SU-DHL-6 (cell line): ENCODE measurements around the gene PHACTR3.

ENCODE experiments used
- H2AFZ ChIP-seq: fragments of 200-600 bp; sonication (generic); 2 replicates; pipeline ENCODE4 v1.6.1; 2014; ENCODE audit warnings: low read depth, mild to moderate bottlenecking, moderate library complexity, mixed read lengths, antibody characterized with exemption, low read length; ENCODE audit not compliant: severe bottlenecking
- H3F3A ChIP-seq: fragments of 200-600 bp; shearing (Covaris generic); 2 replicates; pipeline ENCODE4 v1.6.0; 2016; ENCODE audit warnings: antibody characterized with exemption, mild to moderate bottlenecking; ENCODE audit not compliant: insufficient read depth
- H3K27ac ChIP-seq: fragments of 200-600 bp; sonication (generic); 2 replicates; pipeline ENCODE4 v1.5.1; 2016; ENCODE audit warnings: low read depth, mild to moderate bottlenecking, low read length, moderate library complexity, mixed read lengths
- H3K27me3 ChIP-seq: fragments of 200-600 bp; sonication (generic), shearing (Covaris generic); 2 replicates; pipeline ENCODE4 v1.6.0; 2014; ENCODE audit warnings: mild to moderate bottlenecking, low read length
- H3K36me3 ChIP-seq: fragments of 200-600 bp; sonication (generic); 2 replicates; pipeline ENCODE4 v1.6.1; 2014; ENCODE audit warnings: mild to moderate bottlenecking, low read length, mixed read lengths
- H3K4me2 ChIP-seq: fragments of 300-600, 200-600 bp; shearing (Covaris generic), sonication (generic); 2 replicates; pipeline ENCODE4 v1.6.0; 2014; ENCODE audit warnings: low read length, low read depth, mild to moderate bottlenecking; ENCODE audit not compliant: poor library complexity, severe bottlenecking
- H3K4me3 ChIP-seq: fragments of 200-600 bp; sonication (generic); 2 replicates; pipeline ENCODE4 v1.5.1; 2014; ENCODE audit warnings: antibody characterized with exemption, low read length, mild to moderate bottlenecking, mixed read lengths; ENCODE audit not compliant: insufficient read depth, poor library complexity, severe bottlenecking
- H3K79me2 ChIP-seq: fragments of 200-600 bp; sonication (generic); 2 replicates; pipeline ENCODE4 v1.6.1; 2014; ENCODE audit warnings: mild to moderate bottlenecking, low read length, moderate library complexity; ENCODE audit not compliant: insufficient read depth
- H3K9ac ChIP-seq: fragments of 200-600 bp; sonication (generic); 2 replicates; pipeline ENCODE4 v1.7.0; 2014; ENCODE audit warnings: mild to moderate bottlenecking, low read length
- H3K9me2 ChIP-seq: fragments of 200-600 bp; sonication (generic); replicated peaks from 2 replicates; pipeline ENCODE4 v1.6.1; 2014; ENCODE audit warnings: low read length; ENCODE audit not compliant: insufficient read depth
- H3K9me3 ChIP-seq: fragments of 200-600 bp; sonication (generic); 2 replicates; pipeline ENCODE4 v1.6.1; 2014; ENCODE audit warnings: low read length, mixed read lengths; ENCODE audit not compliant: insufficient read depth
- H4K20me1 ChIP-seq: fragments of 200-600 bp; sonication (generic); 2 replicates; pipeline ENCODE4 v1.6.1; 2014; ENCODE audit warnings: low read depth, mild to moderate bottlenecking, antibody characterized with exemption, low read length, moderate library complexity, mixed read lengths
- CTCF ChIP-seq: fragments of 200-600 bp; sonication (generic); IDR thresholded peaks from one replicate; pipeline ENCODE4 v1.5.1; 2017; ENCODE audit warnings: antibody characterized with exemption, mild to moderate bottlenecking, low read length, moderate library complexity; ENCODE audit not compliant: insufficient read depth, poor library complexity, severe bottlenecking
- EZH2phosphoT487 ChIP-seq: fragments of 200-600 bp; sonication (generic), shearing (Covaris generic); conservative IDR thresholded peaks from 2 replicates; pipeline ENCODE4 v1.6.1; 2018; ENCODE audit warnings: mild to moderate bottlenecking, antibody characterized with exemption, low read length, moderate library complexity, mixed read lengths

Gene PHACTR3

GRCh38 chr20:59788196-59788735 is 183.9 kb downstream of the PHACTR3 start:
- Histone ChIP-seq H3F3A (no peaks in the 10 kb centered on the region), H4K20me1 (no peaks in the 10 kb centered on the region), H3K79me2 (no peaks in the 10 kb centered on the region), H3K4me3 (no peak overlapping the region), H2AFZ (no peak overlapping the region), H3K27ac (no peak overlapping the region), H3K27me3 (no peaks in the 10 kb centered on the region), H3K9ac (no peak overlapping the region), H3K9me2 (no peaks in the 10 kb centered on the region), H3K36me3 (no peaks in the 10 kb centered on the region), H3K4me2 (no peak overlapping the region), H3K9me3 (peaks cover 8% of the 10 kb centered on the region; the same call in 1 of the 2 replicates)
- TF ChIP-seq CTCF (no peak), EZH2phosphoT487 (no peak)

GRCh38 chr20:59788811-59789397 is 184.6 kb downstream of the PHACTR3 start:
- H4K20me1 ChIP-seq: no peaks in the 10 kb centered on the region
- TF ChIP-seq CTCF: no peak
- TF ChIP-seq EZH2phosphoT487: no peak
- H3K9me3 ChIP-seq: peaks cover 8% of the 10 kb centered on the region; the same call in 1 of the 2 replicates
- no peaks in the 10 kb centered on the region for H3K9me2 ChIP-seq
- no peak overlapping the region for H2AFZ ChIP-seq
- H3K27me3 ChIP-seq: no peaks in the 10 kb centered on the region
- H3K4me2 ChIP-seq: no peak overlapping the region
- H3K9ac ChIP-seq: no peak overlapping the region
- H3K79me2 ChIP-seq: no peaks in the 10 kb centered on the region
- H3K36me3 ChIP-seq: no peaks in the 10 kb centered on the region
- H3K27ac ChIP-seq: no peak overlapping the region
- no peaks in the 10 kb centered on the region for H3F3A ChIP-seq
- H3K4me3 ChIP-seq: no peak overlapping the region

GRCh38 chr20:59789686-59790085 is 185.3 kb downstream of the PHACTR3 start:
- no peak overlapping the region for H2AFZ ChIP-seq
- H3K27me3 ChIP-seq: no peaks in the 10 kb centered on the region
- H3K36me3 ChIP-seq: no peaks in the 10 kb centered on the region
- no peaks in the 10 kb centered on the region for H4K20me1 ChIP-seq
- H3K4me3 ChIP-seq: no peak overlapping the region
- peaks cover 8% of the 10 kb centered on the region; the same call in 1 of the 2 replicates for H3K9me3 ChIP-seq
- no peaks in the 10 kb centered on the region for H3K9me2 ChIP-seq
- H3K4me2 ChIP-seq: no peak overlapping the region
- H3K9ac ChIP-seq: no peak overlapping the region
- no peak for TF ChIP-seq EZH2phosphoT487
- no peak for TF ChIP-seq CTCF
- H3K79me2 ChIP-seq: no peaks in the 10 kb centered on the region
- no peaks in the 10 kb centered on the region for H3F3A ChIP-seq
- H3K27ac ChIP-seq: no peak overlapping the region
